GM12875 (cell line): ENCODE measurements around the gene ADORA1.

Experiments
- H3K4me3 ChIP-seq: one replicate; pipeline ENCODE4 v1.5.1; 2011; ENCODE audit warnings: low read depth, low read length, control low read depth
- CTCF ChIP-seq: IDR thresholded peaks from 2 replicates; pipeline ENCODE4 v1.5.1; 2011; ENCODE audit warnings: low read depth, mild to moderate bottlenecking, control low read depth, inconsistent platforms, low read length, moderate library complexity, borderline replicate concordance; ENCODE audit not compliant: insufficient read depth

ADORA1 gene

GRCh38 chr1:203124011-203124410 lies 3.5 kb upstream of the ADORA1 start:
- no peak overlapping the region for H3K4me3 ChIP-seq

DNA sequence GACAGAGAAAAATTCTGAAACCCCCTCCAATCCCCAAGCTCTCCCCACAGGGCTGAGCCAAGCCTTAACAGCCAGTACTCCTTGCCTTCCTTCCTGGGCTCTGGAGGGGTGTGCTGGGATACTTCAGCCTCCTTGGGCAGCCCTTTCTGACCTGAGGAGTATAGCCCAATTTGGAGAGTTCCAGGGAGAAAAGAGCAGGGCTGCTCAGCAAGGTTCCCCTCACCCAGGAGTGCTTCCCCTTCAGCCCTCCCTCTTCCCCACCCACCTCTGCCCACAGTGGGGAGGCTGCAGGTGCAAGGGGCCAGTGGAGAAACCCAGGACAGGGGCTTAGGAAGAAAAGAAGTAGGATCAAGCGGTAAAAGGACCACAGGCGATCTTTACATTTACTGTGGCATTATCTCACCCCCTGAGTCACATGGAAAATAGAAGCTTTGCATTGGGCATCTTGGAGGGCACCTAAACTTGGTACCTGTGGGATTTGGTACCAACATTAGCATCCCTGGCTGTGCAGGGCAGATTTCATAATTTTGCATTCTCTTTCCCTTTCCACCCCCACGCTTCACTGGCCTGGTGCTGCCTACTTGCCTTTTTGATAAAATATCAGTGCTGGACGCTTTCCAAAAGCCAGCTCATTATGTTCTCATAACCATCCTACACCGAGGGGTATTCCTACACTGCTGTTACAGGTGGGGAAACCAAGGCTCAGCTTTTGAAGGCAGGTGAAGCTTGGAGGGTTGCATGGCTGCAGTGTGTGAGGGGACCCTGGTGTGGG lies 2.8 kb upstream of the ADORA1 start:
- H3K4me3 ChIP-seq = no peak overlapping the region
- no peak for TF ChIP-seq CTCF

More at GRCh38 chr1:203124011-203124410, 3.5 kb upstream of the ADORA1 start:
- no peak for TF ChIP-seq CTCF

DNA sequence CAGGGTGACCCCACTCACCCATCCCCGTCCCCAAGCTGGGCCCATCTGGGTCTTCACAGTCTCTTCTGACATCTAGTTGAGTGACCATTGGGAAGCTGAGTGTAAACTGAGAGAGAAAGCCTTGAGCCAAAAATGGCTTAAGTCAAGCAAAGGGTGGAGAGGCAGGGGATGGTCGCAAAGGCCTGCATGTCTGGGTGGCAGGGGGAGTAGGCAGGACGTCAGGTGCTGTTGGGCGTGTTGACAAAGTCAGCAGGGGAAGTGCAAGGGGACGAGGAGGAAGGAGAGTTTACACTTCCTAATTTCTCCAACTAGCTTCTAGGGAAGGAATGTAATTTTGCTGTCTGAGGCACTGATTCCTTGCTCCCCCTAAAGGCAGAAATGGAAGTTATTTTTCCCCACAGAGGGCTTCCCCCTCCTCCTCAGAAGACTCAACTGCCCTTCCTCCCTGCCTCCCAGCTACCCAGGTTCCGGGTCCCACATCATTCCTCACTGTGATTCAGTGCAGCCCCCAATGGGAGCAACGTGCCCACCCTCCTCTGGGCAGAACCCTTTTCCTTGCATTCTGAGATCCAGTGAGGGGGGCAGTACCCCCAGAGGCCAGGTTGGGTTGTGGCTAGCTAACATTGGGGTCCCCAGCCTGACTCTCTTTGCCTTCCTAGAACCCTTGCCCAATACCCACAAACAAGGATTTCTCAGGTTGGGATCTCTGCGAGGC lies 1.2 kb upstream of the ADORA1 start:
- TF ChIP-seq CTCF = no peak
- no peak overlapping the region for H3K4me3 ChIP-seq

GRCh38 chr1:203126866-203127665 lies 460 bp upstream of the ADORA1 start:
- TF ChIP-seq CTCF = no peak
- no peak overlapping the region for H3K4me3 ChIP-seq

DNA sequence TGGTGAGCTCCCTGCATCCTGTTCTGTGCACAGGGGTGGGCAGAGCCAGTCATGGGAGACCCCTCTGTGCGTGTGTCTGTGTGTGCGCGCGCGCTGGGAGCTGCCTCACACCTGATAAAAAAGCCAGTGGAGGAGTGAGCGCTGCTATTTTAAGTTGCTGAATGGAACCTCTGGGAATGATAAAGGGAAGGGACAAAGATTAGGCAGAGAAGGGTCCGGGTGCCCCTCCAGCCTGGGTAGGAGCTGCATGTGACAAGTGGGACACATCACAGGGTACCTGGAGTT lies 847 bp downstream of the ADORA1 start:
- TF ChIP-seq CTCF = no peak
- no peak overlapping the region for H3K4me3 ChIP-seq

DNA sequence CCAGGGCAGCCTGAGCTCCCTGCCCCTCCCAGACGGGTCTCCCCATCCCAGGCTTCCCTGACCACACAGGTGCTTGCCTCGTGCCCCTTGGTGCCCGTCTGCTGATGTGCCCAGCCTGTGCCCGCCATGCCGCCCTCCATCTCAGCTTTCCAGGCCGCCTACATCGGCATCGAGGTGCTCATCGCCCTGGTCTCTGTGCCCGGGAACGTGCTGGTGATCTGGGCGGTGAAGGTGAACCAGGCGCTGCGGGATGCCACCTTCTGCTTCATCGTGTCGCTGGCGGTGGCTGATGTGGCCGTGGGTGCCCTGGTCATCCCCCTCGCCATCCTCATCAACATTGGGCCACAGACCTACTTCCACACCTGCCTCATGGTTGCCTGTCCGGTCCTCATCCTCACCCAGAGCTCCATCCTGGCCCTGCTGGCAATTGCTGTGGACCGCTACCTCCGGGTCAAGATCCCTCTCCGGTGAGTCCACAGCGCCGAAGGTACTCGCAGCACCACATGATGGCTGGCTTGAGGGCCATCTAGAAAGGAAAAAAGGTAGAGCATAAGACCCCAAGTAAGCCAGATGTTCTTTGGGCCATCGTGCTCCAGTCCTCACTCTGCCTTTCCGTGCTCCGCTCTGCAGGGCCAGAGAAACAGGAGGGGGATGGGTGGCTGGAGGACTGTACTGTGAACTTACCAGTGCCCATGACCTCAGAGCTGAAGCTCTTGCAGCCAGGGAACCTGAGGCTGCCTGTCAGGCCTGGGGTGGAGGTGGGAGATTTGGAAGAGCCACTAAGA lies 1.4 kb downstream of the ADORA1 start:
- no peak for TF ChIP-seq CTCF
- no peak overlapping the region for H3K4me3 ChIP-seq
